GM13976 (cell line): ENCODE measurements around the gene MAPK14.

Experiments
- DNase-seq: peaks from one replicate; pipeline ENCODE4 v3.0.0; 2012; ENCODE audit warnings: low spot score
- CTCF ChIP-seq: IDR thresholded peaks from 2 replicates; pipeline ENCODE4 v1.5.1; 2012; ENCODE audit warnings: borderline replicate concordance, mild to moderate bottlenecking; ENCODE audit not compliant: insufficient read depth; ENCODE audit errors: extremely low read depth, missing control alignments, control extremely low read depth
- in situ Hi-C: fragments of 300-500 bp; cut with MboI; formaldehyde crosslinking; loops from one replicate; pipeline ENCODE4 v1.12.0; 2022; ENCODE audit warnings: low sequenced_read_pairs, mixed read lengths, inconsistent platforms; ENCODE audit not compliant: unreplicated experiment

MAPK14 gene

DNA sequence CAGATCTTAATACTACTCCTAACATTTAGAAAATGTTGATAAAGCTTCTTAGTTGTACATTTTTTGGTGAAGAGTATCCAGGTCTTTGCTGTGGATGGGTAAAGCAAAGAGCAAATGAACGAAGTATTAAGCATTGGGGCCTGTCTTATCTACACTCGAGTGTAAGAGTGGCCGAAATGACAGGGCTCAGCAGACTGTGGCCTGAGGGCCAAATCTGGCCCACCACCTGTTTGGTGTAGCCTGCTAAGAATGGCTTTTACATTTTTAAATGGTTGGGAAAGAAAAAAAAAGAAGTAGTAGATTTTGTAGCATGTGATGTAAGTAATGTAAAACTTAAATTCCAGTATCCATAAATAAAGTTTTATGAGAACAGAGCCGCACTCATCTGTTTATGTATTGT, 83.3 kb downstream of the MAPK14 start:
- no peak for TF ChIP-seq CTCF
- DNase-seq: no peak
- in situ Hi-C loops: no loop called here

DNA sequence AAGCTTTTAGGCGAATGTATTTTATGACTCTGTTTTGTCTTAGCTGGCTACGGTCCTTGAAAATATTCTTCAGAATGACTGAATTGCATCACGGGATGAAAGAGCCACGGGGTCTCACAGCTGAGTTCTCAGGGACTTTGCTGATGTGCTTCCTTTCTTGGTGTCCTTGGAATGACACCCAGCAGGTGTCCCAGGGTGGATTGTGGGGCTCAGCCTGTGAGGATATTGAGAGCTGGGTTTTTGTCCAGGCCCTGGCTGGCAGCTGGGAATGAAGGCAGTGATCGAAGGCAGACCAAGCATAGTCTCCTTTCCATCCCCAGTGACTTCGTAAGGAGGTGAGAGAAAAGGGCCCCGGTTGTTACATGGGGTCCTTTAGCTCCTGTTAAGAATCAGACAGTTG, 83.9 kb downstream of the MAPK14 start:
- DNase-seq: no peak
- in situ Hi-C loops: no loop called here
- no peak for TF ChIP-seq CTCF

DNA sequence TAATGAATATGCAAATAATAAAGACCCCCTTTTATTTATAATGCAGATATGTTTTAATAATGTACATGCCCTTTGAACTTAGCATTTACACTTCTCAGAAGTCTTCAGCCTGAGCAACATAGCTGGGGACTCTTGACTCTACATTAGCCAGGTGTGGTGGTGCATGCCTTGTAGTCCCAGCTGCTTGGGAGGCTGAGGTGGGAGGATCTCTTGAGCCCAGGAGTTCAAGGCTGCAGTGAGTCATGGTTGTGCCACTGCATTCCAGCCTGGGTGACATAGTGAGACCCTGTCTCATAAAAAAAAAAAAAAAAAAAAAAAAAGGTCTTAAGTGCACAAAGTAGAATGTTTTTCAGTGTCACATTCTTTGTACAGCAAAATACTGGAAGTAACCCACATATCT, 85.4 kb downstream of the MAPK14 start:
- no peak for DNase-seq
- in situ Hi-C loops: no loop called here
- no peak for TF ChIP-seq CTCF

DNA sequence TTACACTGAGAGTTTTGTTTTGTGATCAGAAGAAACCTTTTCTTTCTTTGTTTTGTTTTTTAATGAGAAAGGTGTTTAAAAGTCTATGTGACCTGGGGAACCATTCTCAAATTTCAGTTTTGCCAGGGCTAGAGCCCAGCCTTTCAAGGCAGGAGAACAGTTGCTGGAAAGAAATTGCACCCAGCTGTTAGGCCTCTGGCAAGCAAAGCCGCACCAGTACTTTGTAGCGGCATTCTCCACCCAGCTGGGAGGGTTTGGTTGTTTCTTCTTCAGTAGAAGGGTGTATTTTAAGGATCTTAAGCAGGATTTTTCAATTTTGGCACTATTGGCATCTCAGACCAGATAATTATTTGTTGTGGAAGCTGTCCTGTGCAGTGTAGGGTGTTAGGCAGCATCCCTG, 86.1 kb downstream of the MAPK14 start:
- no peak for TF ChIP-seq CTCF
- in situ Hi-C loops: no loop called here

GRCh38 chr6:36114798-36115408, 87.3 kb downstream of the MAPK14 start:
- TF ChIP-seq CTCF: no peak
- no peak for DNase-seq
- in situ Hi-C loops: no loop called here

More for the DNA sequence above, 86.1 kb downstream of the MAPK14 start:
- no peak for DNase-seq

DNA sequence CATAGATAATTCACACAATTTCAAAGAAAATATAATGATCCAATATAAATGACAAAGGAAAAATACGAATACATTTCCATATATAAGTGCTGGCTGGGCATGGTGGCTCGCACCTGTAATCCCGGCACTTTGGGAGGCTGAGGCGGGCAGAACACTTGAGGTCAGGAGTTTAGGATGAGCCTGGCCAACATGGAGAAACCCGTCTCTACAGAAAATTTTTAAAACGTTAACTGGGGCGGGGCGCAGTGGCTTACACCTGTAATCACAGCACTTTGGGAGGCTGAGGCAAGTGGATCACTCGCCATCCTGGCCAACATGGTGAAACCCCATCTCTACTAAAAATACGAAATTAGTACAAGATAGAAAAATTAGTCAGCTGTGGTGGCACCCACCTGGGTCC, 87.8 kb downstream of the MAPK14 start:
- no peak for TF ChIP-seq CTCF
- in situ Hi-C loops: no loop called here
- DNase-seq: no peak
